ENCODE results near the gene S100A7A. TPM values are rescaled to one million over a fixed set of nuclear protein-coding genes. Genes with fewer than 3 reads are reported as not detected.

The S100A7A gene
- total RNA-seq, 1 donor from 2014 or later, result not detected

DNA sequence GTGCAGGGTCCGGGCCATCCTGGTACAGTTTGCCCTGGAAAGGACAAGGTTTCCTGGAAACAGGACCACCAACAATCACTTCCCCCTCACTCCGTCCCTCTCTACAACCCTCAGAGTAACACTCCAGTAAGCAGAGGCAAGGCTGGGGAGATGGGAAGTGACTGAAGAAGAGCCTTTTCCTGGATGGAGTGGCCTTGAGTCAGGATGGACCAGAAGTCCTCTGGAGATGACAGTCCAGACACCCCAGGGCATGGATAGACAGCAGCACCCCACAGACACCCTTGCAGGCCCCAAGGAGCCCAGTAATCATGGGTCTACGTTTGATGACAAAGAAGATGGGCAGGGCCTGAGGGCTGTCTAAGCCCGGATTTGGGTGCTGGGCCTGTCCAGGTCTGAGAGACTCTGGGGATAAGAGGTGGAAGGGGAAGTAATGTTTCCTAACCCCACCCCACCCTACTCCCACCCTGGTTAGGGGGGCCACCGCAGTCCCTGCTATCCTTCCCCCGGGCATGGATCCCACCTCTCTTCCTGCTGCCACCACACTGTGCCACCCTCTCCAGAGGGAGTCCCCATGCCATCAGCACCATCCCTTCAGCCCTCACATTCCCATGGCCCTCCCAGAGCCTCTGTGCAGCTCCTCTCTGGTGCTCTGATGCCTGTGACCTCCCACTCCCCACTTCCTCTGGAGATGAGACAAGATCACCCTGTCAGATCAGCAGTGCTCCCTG is 18.2 kb upstream of the S100A7A start:
- no peaks in the 10 kb centered on the region for H3K27me3 ChIP-seq
- TF ChIP-seq, protein P1, sequence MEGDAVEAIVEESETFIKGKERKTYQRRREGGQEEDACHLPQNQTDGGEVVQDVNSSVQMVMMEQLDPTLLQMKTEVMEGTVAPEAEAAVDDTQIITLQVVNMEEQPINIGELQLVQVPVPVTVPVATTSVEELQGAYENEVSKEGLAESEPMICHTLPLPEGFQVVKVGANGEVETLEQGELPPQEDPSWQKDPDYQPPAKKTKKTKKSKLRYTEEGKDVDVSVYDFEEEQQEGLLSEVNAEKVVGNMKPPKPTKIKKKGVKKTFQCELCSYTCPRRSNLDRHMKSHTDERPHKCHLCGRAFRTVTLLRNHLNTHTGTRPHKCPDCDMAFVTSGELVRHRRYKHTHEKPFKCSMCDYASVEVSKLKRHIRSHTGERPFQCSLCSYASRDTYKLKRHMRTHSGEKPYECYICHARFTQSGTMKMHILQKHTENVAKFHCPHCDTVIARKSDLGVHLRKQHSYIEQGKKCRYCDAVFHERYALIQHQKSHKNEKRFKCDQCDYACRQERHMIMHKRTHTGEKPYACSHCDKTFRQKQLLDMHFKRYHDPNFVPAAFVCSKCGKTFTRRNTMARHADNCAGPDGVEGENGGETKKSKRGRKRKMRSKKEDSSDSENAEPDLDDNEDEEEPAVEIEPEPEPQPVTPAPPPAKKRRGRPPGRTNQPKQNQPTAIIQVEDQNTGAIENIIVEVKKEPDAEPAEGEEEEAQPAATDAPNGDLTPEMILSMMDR (IDR thresholded peaks at IDR 0.05), result no peak
- intact Hi-C loops (cut with DNase I), result no loop called here
- H3K9me3 ChIP-seq, result no peaks in the 10 kb centered on the region
- H3K4me1 ChIP-seq, result no peaks in the 10 kb centered on the region
- H3K36me3 ChIP-seq, result no peaks in the 10 kb centered on the region
- no peak for DNase-seq (ENCODE audit: low spot score in 2 of 2)
- no peak overlapping the region for H3K4me3 ChIP-seq
- no peak overlapping the region for H3K27ac ChIP-seq

- Histone ChIP-seq H3K27ac (no peak overlapping the region), H3K9me3 (no peaks in the 10 kb centered on the region), H3K4me3 (no peak overlapping the region), H3K27me3 (no peaks in the 10 kb centered on the region), H3K4me1 (no peaks in the 10 kb centered on the region), H3K36me3 (no peaks in the 10 kb centered on the region)
- no peak for DNase-seq (ENCODE audit: low spot score in 2 of 2)
- intact Hi-C loops (cut with DNase I), result no loop called here
- TF ChIP-seq, protein P1 (IDR thresholded peaks at IDR 0.05), result no peak
Measured at GRCh38 chr1:153399401-153400055, 16.8 kb upstream of the S100A7A start.

- no peak overlapping the region for H3K4me3 ChIP-seq
- DNase-seq (ENCODE audit: low spot score in 2 of 2), result no peak
- no peaks in the 10 kb centered on the region for H3K9me3 ChIP-seq
- H3K4me1 ChIP-seq, result no peaks in the 10 kb centered on the region
- intact Hi-C loops (cut with DNase I), result no loop called here
- H3K27me3 ChIP-seq, result no peaks in the 10 kb centered on the region
- TF ChIP-seq, protein P1 (IDR thresholded peaks at IDR 0.05), result peak in 1 of 3 experiments; percentile 8
- H3K36me3 ChIP-seq, result no peaks in the 10 kb centered on the region
- H3K27ac ChIP-seq, result no peak overlapping the region
Measured at GRCh38 chr1:153400244-153400643, 16.1 kb upstream of the S100A7A start.

- TF ChIP-seq, protein P1 (IDR thresholded peaks at IDR 0.05), result no peak
Measured at GRCh38 chr1:153401461-153401860, 14.9 kb upstream of the S100A7A start.

DNA sequence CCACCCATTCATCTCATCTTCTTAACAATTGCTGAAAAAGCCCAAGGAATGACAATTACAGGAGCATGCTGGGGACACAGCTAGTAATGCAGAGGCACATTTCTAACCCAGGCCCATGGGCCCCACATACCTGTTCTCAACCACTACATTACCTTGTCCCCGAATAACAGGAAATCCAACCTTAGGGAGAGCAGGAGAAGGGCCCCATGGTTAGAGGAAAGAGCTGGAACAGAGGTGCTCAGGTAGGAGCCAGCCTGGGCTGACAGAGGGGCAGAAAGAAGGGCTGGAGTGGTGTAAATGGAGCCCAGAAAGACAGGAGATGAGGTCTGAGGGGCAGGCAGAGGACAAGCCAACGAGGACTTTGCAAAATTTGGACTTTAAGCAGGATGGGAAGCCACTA is 14.1 kb upstream of the S100A7A start:
- Histone ChIP-seq H3K27ac (no peak overlapping the region), H3K9me3 (no peaks in the 10 kb centered on the region), H3K4me3 (no peak overlapping the region), H3K4me1 (no peaks in the 10 kb centered on the region), H3K36me3 (no peaks in the 10 kb centered on the region), H3K27me3 (no peaks in the 10 kb centered on the region)
- DNase-seq (ENCODE audit: low spot score in 2 of 2), result no peak
- TF ChIP-seq, protein P1 (IDR thresholded peaks at IDR 0.05), result no peak
- intact Hi-C loops (cut with DNase I), result no loop called here

More at GRCh38 chr1:153401461-153401860, 14.9 kb upstream of the S100A7A start:
- H3K36me3 ChIP-seq, result no peaks in the 10 kb centered on the region
- H3K27me3 ChIP-seq, result no peaks in the 10 kb centered on the region
- H3K27ac ChIP-seq, result no peak overlapping the region
- no peaks in the 10 kb centered on the region for H3K4me1 ChIP-seq
- no peaks in the 10 kb centered on the region for H3K9me3 ChIP-seq
- H3K4me3 ChIP-seq, result no peak overlapping the region
- no peak for DNase-seq (ENCODE audit: low spot score in 2 of 2)
- intact Hi-C loops (cut with DNase I), result no loop called here

Measured in ascending aorta (tissue), 2 donors.